Measurements from ENCODE around the gene LOXL1. TPM values are rescaled to one million over a fixed set of nuclear protein-coding genes. Genes with fewer than 3 reads are reported as not detected.

LOXL1 gene
- polyA plus RNA-seq, 12 donors = 23.7 to 68.2 (median 28.4) TPM; not detected in 1

DNA sequence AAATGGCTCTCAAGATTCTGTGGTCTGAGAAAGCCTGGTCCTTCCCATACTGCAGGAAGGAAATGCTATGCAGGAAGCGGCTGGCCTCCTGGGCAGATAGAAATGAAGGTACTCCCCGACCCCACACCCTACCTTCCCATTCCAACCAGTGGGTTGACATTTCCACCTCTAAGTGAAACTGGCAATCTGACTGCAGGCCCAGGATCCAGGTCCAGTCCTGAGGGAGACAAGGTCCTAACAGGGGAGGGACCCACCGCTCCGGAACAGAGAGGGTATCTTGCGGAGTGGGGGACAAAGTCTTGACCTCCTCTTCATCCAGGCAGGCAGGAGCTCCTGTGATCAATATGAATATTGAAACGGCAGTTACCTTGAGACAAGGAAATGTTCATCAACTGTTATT is 6.6 kb upstream of the LOXL1 start:
- DNase-seq = no peak

DNA sequence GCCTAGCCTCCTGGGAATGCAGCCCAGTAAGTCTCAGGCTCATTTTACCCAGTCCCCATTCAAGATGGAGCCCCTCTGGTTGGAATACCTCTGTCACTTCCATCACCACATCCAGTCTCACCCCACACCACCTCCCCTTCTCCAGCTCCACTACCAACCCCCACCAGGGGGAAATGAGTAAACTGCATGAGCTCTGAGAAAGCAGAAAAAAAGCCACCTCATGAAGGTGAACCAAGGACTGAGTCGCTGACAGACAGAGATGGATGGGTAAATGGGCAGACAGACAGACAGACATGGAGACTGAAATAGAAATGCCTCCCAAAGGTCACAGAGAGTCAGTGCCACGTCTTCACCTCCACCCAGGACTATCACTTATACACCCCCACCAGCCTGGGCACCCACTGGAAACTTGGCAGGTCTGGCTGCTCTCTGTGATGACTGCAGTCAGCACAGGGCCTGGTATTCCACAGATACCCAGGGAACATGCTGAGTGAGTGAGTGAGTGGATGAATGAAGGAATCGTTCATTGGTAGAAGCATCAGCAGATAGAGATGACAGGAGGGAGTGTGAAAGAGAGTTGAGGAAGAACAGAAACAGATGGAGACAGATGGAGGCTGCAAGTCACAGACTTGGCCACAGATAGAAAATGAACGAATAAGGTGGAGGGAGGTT is 4.9 kb upstream of the LOXL1 start:
- no peak for DNase-seq

DNA sequence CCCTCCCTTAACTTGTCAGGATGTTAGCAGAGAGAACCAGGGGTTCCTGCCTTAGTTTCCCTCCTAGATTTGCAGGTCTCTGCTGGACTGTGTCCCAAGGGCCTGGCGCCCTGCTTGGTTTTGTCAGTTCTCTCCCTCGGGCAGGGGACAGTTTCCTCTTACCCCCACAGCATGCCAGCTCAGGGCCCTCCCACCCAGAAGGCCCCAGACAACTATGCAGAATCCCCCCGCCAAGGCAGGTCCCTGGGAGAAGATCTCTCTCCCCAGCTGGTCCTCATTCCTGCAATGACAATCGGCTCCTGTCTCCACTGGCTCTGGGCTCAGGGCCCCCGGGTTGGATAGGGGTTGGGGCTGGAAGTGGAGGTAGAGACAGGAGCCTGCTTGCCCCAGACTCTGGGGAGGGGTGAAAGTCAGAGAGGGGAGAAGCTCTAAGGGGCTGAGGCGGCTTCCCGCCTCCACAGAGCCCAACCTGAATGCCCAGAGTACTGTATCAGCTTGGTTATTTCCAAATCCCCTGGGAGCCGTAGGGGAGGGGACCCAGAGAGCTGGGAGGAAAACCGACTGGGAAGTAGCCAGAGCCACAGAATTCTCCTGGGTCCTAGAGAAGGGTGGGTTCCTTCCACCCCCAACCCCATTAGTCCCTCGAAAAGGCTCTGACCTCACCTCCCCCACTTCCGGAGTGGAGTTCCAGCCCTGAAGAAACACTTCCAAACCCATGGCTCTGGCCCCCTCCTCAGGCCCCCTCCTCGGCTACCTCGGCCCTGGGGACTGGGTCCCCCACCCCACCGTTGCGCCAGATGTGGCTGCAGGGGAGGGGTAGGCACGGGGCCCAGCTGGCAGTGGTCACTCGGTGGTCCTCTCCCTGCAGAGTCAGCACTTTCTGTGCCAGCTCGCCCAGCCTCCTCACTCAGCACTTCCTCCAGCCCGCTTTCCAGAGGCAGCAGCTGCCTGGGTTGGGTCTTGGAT is 3.8 kb upstream of the LOXL1 start:
- DNase-seq = no peak

DNA sequence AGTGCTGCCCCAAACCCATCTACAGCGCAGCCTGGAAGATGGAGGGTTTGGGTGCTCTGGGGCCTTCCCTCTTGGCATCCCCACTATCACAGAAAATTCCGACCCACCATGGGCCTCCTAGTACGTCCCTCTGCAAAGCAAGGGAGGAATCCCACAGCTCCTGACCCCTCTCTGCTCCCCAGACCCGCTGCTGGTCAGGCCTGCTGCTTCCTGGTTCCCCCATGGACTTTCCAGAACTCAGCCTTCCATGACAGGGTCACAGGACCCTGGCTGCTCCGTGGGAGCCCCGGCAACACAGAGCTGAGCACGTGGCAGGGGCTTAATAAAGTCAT is 3.1 kb upstream of the LOXL1 start:
- DNase-seq = no peak

DNA sequence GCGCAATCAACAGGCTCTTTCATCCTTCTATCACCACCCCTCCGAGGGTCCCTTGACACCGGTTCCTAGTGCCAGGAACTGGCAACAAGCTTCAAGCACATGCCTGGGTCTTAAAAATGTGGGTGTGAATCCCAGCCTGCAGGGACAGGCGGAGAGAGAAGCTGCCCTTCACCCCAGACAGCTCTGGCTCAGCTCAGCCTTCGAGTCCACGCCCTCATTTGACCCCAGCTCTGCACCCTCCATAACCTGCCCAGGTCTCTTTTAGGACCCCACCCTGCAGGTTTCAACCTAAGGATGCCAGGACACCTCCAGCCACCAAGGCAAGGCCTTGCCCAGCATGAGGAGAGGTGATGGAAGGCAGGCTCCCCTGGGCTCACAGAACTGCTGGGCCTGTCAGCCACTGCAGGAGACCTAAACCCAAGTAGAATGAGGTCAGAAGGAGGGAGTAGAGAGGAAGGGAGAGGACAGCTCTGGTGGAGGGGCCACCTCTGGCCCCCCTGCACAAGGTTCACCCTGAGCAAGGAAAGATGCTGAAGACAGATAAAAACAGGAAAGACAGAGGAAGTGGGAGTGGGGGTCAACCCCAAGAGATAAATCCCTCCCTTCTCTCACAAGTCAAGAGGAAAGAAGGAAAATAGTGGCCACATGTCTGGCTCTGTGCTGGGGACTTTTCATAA is 2.6 kb upstream of the LOXL1 start:
- no peak for DNase-seq

DNA sequence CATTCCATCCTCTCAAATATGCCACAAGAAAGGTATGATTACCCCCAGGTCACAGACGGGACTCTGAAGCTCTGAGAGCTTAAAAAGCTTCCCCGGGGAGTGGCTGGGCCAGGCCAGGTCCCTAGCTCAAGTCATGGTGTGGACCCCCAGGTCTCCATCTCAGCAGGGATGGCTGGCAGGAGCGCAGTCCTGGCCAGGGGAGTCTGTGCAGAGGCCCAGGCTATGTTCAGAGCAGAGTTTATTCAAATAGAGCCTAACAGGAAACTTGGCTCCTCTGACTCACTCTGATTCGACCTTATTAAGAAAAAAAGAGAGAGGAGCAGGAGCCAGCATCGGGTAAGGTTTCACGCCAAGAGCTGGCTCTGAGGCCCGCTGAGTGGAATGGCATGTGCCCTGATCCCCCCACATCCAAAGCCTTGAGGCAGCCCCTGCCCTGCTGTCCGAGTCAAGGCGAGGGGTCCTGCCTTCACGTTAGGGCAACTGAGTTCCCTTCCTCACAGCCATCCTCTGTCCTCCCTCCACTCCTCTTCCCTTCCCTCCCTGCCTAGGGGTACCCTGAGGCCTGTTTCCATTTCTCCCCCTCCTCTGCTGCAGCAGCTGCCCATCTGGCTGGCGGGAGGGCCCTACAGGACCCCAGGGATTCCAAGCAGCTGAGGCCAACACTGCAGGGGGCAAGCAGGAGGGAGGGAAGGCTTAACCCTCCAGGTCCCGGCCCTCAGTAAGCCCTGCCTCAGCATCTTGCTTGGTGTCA is 1.9 kb upstream of the LOXL1 start:
- peak; percentile 54 for DNase-seq

DNA sequence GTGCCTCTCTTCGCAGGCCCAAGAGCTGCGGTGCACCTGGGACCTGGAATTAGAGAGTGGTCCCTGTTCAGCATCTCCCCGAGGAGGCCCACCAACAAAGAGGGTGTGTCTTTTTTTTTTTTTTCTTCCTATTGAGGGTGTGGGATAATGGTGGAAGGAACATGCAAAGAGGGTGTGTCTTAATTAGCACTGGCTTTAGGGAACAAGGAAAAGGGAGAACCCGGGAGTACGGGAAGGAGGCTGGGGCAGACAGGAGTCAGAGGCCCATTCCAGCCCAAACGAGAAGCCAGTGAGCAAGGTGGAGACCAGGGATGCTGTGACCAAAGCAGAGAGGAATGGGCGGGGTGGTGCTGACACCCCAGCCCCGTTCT is 429 bp upstream of the LOXL1 start:
- no peak for DNase-seq

DNA sequence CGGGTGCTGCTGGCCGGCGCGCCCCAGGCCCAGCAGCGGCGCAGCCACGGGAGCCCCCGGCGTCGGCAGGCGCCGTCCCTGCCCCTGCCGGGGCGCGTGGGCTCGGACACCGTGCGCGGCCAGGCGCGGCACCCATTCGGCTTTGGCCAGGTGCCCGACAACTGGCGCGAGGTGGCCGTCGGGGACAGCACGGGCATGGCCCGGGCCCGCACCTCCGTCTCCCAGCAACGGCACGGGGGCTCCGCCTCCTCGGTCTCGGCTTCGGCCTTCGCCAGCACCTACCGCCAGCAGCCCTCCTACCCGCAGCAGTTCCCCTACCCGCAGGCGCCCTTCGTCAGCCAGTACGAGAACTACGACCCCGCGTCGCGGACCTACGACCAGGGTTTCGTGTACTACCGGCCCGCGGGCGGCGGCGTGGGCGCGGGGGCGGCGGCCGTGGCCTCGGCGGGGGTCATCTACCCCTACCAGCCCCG is 777 bp downstream of the LOXL1 start:
- no peak for DNase-seq

DNA sequence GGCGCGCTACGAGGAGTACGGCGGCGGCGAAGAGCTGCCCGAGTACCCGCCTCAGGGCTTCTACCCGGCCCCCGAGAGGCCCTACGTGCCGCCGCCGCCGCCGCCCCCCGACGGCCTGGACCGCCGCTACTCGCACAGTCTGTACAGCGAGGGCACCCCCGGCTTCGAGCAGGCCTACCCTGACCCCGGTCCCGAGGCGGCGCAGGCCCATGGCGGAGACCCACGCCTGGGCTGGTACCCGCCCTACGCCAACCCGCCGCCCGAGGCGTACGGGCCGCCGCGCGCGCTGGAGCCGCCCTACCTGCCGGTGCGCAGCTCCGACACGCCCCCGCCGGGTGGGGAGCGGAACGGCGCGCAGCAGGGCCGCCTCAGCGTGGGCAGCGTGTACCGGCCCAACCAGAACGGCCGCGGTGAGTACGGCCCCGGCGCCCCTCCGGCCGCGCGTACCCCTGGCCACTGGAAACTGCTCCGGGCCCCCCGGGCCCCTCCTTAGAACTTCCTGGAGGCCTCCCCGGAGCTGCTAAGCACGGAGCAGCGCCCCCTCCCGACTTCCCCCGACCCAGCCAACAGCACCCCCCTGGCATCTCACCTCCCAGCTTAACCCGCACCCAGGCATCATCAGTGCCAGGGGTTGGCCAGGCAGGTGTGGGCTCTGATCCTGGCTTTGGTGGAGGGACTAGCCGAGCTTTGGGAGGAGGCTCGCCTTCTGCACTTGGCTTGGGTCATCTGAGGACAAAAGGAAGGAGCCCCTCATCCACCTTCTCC is 1.4 kb downstream of the LOXL1 start:
- no peak for DNase-seq

DNA sequence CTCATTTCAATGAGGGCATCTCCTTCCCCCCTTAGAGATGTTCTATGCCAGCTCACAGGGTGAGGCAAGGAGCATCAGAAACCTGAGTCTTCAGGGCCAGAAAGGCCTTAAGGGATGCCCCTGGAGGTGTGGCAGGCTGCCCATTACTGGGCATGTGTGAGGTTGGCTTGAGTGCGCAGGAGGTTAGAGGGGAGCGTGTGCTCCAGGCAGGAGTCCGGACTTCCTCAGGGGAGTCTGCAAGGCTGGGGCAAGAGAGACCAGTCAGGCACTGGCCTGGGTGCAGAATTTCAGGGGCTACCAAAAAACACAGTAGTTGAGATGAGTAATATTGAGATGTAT is 1.9 kb downstream of the LOXL1 start:
- DNase-seq = no peak

DNA sequence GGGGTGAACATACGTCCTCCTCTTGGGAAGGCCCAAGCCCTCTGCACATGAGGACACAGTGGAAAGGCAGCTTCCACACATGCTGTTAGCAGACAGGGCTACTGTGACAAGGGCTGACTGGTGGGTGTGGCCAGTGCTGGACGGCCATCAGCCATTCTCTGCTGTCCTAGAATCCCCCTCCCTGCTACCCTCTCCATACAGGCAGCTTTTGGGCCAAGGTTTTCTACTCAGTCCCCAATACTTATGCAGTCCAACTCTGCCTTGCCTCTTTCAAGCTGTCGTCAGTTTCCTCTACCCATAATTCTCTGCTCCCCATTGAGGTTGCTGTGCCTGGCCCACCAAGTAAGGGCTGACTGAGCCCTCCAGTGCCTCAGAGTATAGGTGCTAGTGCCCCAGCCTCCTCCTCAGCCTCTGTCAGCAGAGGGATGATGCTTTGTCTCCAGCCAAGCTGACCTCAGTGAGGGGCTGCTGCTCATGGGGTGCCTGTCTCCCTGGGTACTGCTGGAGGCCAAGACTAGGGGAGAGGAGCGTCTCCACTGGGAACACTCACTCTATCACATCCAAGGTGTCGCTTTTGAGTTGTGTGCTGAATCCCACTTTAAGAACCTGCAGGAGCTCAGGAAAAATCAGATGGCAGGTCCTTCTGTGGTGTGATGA is 2.8 kb downstream of the LOXL1 start:
- no peak for DNase-seq

DNA sequence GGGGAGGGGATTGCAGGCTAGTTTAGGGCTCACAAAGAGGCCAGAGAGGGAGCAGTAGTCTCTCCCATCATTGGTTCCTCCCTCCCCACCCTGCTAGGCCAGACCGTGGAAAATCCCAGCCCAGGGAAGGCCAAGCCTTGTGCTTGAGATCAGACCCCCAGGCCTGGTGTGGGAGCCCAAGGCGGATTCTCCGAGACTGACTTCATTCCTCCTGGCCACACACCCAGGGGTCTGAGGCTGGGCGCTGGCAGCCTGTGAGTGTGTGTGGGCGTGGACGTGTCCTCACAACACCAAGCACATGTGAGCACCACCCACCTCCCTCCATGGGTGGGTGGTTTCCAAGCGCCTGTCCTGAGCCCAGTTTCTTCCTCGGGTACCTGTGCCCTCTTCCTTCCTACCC is 4.1 kb downstream of the LOXL1 start:
- DNase-seq = no peak

DNA sequence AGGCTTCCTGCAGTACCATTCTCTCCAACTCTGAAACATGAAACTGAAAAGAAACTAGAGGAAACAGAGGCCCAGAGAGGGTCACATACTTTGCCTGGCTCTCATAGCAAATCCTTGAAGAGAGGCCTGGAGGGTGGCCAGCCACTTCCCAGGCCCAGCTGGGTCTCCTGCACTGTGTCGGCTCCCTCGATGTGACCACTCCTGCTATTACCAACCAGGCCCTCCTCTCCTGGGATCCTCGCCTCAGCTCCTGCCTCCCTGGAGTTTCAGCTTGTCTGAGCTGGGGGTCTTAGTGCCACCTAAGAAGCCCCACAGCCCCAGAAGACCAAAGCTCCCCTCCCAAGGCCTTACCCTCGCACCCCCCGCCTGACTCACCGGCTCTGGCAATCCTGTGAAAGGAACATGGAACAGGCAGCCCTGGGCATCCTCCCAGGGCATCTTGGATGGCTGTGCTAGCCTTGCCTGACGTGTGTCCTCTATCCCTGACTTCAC is 4.6 kb downstream of the LOXL1 start:
- DNase-seq = no peak

DNA sequence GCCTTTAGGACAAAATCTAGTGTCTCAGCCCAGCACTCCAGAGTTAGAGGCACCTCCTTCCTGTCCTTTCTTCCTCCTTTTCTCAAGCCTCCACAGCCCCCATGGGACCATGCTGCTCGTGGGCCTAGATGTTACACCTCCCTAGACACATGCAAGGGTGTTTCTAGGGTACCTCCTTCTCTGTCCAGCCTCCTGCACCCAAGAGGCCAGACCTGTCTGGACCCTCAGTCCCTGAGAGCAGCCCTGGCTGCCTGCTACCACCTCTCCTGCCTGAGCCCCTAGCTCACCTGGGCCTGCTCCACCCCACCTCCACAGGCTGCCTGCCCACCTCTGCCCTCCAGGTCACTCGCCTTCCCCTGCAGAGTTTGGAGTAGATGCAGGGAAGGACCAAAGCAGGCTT is 5.2 kb downstream of the LOXL1 start:
- no peak for DNase-seq

DNA sequence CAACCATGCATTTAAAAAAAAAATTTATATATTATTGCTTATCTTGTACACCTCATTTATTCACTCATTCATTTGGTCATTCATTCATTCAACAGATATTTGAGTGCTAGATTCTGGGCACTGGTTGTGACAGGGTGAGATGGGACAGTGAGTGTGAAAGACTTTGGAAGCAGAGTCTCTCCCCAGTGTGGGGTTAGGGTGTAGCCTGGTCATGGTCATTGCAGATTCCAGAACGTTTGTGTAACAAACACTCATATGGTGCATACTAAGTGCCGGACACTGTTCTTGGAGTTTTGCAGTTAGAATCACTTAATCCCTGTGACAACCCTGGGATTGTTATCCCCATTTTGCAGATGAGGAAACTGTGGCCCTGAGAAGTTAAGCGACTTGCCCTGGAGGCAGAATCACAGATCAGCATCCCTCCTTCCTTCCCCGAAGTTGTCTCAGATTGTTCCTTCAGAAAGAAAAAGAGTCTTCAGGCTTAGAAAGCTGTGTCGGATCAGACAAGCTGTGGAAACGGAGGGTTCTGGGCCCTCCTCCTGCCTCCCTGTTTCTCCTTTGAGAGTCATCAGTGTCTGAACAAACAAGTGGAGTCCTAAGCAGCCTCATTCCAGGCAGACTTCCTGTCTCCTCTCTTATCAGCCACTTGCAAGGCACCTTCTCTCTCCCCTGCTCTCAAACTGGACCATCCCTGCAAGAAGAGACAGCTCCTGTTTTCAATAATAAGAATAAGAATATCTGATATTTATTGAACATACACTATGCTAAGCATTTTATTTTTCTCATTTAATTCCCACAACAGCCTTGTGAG is 6.3 kb downstream of the LOXL1 start:
- DNase-seq = no peak

DNA sequence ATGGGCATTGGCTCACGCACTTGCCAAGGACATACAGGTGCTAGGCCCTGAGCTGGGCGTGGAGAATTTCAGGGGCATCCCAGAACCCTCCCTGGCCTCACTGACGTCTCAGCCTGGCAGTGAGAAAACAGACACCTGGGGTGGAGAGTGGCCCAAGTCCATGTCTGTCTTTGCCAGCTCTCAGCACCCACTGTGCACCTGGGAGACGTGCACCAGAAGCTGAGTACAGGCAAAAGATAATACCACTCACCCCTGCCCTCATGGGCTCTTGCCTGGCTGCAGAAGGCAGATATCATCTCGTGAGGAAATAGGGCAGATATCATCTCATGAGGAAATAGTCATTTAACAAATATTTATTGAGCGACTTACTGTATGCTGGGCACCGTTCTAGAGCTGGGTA is 8.0 kb downstream of the LOXL1 start:
- no peak for DNase-seq

DNA sequence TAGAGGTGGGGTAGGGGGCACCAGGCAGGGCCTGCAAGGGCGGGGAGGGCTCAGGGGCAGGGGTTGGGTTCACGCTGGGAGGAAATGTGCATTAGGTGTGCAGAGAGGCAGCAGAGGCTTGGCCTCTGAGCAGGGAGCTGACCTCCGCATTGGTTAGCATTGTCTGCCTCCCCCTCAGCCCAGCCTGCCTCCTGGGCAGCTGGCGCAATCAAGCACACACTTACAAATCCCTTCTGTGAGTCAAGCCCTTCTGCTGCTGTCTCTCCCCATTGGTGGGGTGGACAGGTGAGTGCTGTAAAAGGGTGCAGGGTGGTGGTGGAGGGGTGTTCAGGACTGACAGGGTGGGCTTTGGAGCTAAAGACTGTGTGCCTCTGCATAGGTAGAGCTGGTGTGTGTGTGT is 9.3 kb downstream of the LOXL1 start:
- DNase-seq = no peak

DNA sequence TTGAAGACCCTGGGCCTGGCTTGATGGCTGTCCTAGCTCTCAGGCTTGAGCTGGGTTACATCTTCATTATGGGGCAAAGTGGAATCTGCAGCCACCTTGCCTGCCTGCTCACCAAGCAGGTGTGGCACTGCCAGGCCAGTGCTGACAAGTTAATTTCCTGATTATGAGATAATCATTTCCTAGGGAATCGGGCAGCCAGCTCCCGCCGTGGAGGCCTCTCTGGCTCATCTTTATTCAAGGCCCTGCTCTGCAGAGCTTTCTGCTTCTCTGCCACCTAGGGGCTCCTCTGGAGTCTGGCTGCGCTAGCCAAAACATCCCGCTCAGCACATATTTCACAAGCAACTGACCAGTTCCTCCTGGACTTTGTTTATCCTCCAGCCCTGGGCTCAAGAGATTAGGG is 9.9 kb downstream of the LOXL1 start:
- no peak for DNase-seq

DNA sequence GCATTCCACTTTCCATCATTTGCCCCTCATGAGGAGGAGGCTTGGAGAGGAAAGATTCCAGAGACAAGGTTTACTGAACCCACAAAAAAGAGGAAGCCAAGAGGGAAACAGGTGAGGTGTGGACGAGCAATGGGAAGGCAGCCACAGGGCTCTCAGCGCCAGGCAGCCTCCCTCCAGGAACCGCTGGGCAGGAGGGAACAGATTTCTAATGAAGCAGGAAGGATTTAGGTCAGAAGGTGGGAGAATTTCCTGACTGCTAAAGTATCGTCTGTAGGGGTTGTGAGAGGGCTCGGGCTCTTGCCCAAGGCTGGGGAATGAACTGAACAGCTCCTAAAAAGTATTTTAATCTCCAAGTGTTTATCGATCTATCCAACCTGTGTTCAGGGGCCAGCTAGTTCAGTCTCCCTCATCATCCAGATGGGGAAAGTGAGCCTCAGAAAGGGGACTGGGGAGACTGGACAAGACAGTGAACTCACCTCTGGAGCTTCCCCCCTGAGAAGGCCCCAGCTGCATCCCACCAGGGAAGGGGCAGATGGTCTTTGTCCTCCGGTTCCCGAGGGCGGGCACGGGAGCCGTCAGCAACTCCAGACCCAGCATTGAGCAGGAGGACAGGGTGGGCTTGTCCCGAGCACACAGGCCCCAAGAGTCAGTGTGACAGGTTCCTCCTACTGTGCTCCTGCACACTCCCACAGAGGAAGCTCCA is 10.5 kb downstream of the LOXL1 start:
- no peak for DNase-seq
